Mesenteric fat pad (tissue), 1 donor: ENCODE data around the gene UNC5B. TPM values are rescaled to one million over a fixed set of nuclear protein-coding genes. Genes with fewer than 3 reads are reported as not detected.
"Not testable (repeated sequence)": the region's sequence is repeated elsewhere in the genome, so short reads cannot be mapped to it uniquely, and the experiment has no call there.

ENCODE experiments used
- DNase-seq: peaks from one replicate; pipeline ENCODE4 v3.0.0-alpha.2; 2020; ENCODE audit warnings: low spot score
- total RNA-seq: library from RNA; stranded (reverse); fragmentation: NEBNext Ultra II Directional; extraction: Animal tissue kit (Norgen Biotek cat#: 25700); gene quantifications from one replicate; pipeline ENCODE4 v1.2.1, GENCODE V29; 2021
- donor health status: DM: yes; HTN: yes; CAD: no.

UNC5B gene
- total RNA-seq, 1 donor from 2014 or later: 5.3 TPM

DNA sequence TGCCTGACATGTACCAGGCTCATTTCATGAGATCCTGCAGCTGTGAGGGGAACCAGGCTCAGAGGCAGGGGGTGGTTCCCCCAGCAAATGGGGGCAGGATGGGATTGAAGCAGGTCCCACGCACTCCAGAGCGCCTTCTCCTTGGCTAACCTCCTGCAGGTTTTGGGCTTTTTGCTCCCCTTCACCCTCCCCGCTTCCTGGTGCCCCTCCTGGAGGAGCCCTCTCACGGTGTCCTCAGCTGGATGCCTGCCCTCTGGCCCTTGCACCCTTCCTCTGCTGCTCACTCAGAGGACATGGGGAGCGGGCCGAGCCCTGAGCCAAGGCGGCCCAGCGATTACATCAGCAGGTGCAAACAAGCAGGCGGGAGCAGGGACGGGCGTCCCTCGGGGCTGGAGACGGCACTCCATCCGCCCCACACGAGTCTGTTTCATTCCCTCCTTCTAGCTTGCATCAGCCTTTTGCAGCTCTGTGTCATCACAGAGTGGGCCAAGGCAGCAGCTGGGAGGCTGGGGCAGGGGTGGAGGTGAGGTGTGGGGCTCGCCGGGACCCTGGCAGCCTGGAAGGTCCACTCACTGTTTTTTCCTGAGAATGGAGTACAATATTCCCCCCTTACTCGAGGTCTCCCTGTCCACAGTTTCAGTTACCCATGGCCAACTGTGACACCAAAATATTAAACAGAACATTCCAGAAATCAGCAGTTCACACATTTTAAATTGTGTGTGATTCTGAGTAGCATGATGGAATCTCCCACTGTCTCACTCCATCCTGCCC lies 54.0 kb downstream of the UNC5B start:
- DNase-seq: no peak

DNA sequence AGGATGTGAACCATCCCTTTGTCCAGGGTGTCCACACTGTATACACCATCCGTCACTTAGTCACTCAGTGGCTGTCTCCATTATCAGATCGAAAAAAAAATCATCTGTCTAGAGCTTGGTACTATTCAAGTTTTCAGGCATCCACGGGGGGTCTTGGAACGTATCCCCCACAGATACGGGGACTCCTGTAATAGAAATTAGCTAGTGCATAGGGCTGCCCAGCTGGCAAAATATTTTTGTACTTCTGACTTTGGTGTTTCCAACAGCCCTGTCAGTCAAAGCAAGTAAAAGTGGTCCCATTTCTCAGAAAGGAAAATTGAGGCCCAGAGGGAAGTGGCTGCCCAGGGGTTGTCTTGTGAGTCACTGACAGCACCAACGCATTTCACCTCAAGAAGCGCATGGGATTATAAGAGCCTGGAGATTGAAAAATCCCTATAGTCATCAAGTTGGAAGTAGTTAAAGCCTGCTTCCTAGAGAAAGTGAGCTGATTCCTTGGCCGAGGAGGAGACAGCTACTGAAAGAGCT lies 54.6 kb downstream of the UNC5B start:
- no peak for DNase-seq

DNA sequence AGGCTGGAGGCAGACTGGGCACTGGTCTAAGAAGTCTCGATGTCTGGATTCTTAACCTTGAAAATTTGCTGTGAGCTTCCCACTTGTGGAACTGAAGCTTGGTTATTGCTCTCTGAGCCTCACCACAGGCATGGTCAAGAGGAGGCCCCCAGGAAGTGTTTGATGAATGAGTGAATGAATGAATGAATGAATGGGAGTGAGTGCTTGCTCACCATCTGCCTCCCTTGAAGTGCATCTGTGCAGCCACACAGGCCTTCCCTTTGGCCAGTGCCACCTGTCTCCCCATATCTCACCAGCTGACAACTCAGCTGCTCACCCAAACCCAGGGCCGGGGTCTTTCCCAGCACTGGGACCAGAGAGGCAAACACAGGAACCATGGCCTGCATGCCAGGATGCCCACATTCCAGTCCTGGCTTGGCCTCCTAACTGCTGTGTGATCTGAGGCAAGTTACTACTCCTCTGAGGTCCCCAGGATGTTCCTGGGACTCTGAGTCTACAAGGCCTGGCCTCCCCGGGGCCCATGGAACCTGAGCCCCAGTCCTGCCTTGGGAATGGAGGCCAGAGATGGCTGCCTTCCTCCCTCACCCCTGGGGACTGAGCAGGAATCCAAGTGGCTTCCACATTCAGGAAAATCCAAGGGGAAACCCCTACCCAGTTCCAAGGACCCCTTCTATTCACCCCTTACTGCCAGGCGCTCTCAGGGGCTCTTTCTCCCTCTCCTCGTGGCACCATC lies 55.3 kb downstream of the UNC5B start:
- DNase-seq: no peak

DNA sequence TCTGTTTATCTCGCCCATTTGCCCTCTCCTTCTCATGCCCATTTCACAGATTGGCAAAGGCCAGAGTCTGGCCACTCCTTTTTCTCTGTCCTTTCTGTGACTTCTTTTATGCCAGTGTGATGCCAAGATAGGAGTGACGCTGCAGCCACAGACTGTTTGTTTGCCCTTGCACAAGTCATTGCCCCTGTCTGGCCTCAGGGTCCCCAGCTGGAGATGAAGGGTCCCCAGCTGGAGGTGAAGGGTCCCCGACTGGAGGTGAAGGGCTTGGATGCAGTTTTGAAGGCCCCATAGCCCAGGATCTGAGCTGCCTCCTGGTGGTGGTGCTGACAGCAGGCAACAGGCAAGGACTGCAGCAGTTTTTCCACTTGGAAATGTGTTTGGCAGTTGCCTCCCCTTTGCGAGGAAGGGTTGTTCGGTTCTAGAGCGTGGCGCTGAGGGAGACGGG lies 55.9 kb downstream of the UNC5B start:
- DNase-seq: no peak

DNA sequence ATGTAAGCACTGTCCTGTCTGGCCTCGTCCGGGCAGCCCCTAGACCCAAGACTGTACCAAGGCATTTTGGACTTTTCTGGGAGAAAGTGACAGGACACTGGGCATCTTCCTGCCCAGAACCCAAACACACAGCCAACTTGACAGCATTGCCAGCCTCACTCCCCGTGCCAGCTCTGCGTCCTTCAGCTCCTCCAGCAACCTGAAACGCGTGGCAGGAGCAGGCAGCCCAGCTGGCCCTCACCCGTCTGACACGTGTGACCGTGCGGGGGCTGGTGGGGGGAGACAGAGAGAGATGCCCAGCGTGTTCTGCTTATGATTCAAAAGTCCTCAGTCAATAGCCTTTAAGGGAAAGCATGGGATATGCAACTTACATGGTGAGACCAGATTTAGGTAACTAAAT lies 56.4 kb downstream of the UNC5B start:
- DNase-seq: no peak

DNA sequence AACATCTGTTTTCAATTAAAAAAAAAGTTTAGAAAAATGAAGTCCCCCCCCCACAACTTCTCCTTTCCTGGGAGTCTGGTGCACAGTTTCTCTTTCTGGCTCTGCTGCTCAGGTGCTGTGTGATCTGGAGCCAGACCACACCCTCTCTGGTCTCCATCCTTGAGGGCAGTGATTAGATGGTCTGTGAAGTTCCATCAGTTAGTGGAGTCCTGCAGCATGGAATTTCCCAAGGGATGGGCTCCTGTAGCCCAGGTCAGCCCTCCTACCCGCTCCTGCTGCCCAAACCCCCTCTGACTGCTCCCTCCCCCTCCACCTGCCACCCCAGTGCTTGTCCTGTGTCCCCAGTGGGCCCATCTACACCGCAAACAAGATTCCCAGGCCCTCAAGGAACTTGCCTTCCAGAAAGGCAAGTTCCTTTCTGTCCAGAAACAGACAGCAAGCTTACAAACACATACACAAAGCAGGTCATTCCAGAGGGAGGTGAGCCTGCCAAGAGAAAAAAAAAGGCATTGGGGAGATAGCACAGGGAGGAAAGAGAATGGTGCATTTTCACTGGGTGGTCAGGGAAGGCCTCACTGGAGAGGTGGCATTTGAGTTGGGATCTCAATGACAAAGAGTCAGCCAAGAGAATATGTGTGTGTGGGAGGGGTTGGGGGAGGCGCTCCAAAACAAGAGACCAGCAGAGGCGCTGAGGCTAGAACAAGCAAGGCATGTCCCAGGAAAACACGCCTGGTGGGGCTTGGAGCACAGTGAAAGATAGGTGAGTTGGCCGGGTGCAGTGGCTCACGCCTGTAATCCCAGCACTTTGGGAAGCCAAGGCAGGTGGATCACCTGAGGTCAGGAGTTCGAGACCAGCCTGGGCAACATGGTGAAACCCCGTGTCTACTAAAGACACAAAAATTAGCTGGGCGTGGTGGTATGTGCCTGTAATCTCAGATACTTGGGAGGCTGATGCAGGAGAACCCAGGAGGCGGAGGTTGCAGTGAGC lies 57.2 kb downstream of the UNC5B start:
- DNase-seq: no peak

DNA sequence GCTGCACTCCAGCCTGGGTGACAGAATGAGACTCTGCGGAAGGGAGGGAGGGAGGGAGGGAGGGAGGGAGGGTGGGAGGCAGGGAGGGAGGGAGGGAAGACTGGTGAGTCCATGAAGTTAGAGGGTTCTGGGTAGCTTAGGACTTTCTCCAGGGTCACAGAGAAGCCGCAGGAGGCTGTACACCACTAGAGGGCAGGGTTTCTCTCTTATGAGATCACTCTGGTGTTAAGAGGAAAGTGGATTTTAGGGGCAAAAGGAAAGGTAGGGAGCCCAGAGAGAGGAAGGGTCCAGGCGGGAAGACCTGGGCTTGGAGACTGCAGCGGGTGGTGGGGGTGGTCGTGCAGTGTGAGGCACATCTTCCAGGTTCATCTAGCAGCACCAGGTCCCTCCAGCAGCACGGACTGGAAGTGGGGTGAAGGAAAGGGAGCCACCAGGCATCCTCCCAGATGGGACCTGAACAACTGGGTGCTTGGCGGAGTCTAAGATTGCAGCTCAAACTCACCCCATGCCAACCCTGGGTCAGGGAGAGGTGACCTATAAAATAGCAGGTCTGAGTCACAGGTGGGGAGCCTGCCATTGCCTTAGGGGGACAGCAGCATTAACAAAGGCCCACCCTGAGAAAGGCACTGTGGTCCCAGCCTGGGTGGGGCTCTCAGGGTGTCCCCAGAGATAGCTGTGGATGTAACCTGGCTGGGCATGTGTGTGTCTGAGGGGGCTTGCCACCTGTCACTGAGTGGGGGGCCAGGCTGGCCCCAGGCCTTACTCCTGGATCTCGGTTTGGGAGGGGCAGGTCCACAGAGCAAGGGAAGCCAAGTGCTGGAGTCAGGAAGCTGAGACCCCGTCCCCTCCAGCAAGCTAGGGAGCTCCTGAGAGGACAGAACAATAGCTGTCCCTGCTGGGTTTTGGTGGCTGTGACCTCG lies 58.2 kb downstream of the UNC5B start:
- DNase-seq: no peak

DNA sequence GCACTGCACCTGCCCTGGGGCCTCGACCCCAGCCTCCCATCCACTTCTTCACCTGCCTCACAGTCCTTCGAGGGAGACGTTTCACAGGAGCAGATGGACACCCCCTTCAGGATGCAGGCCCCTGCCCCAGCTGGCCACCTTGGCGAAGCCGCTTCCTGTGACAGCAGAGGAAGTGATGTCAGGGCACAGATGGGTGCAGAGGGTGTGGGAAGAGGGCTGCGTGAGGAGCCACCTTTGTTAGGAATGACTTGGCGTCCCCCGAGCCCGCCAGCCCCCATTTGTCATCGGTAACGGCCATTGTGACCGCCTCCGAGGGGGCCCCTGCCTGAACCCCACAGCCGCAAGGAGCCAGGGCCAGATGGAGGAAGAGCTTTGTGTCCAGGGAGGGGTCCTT lies 59.3 kb downstream of the UNC5B start:
- DNase-seq: no peak

DNA sequence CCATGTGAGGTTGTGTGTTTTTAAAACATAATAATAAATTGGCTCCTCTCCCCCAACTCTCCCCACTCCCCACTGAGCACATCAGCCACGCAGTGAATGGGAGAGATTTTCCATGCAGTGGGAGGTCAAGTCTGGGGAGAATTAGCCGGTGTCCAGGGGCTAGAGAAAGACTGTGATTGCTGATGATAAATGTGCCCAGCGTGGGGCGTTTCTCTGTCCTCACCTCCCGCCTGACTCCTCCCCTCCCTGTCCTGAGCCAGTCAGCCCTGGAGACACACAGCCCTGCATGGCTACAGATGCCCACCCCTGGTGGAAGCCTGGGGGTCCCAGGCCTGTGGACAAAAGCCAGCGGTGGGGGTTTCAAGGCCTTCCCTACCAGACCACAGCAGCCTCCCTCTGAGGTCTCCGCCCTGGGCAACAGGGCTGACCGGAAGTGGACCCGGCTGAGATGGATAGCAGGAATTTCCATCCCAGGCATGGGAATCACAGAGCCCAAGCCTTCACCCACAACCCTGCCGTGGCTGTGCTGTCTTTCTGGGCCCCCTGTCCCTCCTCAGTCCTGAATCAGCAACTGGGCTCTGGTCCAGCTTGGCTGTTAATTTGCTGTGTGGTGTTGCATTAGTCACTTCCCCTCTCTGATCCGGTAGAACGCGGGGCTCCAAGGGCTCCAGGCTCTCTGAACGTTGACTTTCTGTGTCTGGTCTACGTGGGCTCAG lies 59.8 kb downstream of the UNC5B start:
- no peak for DNase-seq

DNA sequence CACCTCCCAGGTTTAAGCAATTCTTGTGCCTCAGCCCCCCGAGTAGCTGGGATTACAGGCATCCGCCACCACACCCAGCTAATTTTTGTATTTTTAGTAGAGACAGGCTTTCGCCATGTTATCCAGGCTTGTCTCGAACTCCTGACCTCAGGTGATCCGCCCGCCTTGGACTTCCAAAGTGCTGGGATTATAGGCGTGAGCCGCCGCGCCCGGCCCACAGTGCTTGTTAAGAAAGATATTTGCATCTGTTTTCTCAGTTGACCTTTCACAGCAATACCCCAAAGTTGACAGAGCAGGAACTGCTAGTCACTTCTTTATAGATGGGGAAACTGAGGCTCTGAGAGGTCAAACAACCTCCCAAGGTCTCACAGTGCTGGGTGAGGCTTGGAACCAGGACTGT lies 60.6 kb downstream of the UNC5B start:
- DNase-seq: not testable (repeated sequence)

DNA sequence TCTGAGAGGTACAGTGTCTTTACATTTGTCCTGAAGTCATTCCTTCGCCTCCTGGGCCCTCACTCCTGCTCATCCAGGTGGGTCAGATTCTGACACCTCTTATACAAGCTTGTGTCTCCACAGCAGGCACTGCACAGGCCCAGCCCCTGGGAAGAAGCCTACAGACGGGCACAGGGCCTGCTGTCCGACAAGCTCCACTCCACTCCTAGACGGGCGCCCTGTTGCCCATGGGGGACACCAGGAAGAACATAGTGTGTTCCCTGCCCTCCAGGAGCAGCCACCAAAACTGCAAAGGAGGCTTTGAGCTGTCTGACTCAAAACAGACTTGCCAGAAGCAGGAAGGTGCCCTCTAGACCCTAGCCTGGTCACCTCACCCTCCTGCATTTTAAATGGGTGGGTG lies 61.1 kb downstream of the UNC5B start:
- no peak for DNase-seq

DNA sequence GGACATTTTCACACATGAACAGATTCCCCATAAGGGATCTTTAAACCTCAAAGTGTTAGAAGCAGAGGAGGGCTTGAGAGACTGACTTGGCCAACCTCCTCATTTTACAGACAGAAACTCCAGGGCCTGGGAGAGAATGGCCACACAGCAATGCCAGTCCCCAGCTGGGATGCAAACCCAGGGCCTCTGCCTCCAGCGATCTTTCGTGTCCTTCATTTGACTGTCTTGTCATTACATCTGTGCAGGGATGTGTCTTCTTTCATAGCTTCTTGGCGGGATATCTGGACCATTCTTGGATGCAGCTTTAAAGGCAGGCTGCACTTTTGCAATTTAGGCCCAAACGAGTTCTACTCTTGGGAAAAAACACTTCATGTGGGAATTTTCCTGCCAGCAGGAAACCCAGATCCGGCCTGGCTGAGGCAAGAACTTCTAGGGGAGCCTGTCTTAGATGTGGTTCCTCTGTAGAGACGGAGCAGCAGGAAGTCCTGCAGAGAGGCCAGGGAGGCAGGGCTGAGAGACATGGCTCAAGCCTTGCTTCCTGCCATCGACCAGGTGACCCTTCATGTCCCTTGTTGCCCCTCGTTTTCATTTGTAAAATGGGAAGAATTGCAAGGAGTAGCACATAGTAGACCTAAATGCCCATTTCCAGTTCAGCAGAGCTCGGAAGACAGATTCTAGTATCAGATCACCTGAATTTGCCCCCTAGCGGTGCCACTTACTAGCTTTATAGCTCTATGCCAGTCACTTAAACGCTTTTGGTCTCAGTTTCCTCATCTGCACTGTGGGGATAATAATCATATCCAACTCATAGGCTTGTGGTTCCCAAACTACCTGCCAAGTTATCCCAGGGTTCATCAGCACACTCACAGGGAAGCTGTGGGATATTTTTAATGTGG lies 62.8 kb downstream of the UNC5B start:
- no peak for DNase-seq

DNA sequence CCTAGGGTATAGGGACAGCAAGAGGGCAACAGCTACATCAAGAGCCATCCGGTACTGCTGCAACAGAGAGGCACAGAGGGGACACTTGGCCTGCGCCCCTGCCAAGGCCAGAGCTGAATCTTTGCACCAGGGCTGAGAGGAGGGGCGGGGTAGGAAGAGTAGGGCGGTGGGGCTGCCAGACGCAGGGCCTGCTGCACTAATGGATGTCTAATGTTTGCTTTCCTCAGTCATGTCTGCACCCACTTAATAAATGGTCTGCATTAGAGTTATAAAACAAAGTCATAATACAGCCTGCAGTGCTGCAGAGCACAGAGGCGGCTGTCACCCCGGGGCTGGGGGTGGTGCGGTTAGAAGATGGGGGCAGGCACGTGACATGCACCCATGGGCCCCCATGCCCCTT lies 64.5 kb downstream of the UNC5B start:
- no peak for DNase-seq

DNA sequence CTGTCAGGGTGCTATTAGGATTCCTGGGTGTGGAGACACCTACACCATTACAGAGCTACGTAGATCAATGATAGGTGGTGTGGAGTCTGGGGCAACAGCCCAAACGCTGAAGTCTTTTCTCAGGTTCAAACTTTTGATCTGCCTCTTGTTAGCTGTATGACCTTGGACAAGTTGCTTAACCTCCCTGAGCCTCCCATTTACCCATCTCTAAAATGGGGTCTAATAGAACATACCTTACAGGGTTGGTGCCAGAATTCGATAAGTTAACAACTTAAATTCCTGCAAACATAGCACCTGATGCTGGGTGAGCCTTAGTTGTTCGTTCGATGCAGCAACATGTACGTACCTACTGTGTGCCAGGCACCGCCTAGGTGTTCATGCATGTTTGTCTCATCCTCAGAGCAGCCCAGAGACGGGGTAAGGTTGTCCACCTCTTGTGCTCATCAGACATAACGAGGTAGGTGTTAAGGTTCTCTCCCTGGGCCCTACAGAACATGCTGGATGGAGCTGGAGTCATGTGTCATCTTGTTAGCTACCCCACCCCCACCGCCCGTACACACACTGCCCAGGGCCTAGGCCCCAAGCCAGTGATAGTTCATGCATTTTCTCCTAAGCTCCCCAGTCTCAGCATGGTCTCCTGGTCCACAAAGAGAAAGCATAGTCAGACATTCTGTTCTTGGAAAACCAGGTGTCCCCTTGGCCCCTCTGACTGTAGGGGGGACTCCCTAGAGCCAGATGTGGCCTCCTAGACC lies 65.7 kb downstream of the UNC5B start:
- DNase-seq: no peak

DNA sequence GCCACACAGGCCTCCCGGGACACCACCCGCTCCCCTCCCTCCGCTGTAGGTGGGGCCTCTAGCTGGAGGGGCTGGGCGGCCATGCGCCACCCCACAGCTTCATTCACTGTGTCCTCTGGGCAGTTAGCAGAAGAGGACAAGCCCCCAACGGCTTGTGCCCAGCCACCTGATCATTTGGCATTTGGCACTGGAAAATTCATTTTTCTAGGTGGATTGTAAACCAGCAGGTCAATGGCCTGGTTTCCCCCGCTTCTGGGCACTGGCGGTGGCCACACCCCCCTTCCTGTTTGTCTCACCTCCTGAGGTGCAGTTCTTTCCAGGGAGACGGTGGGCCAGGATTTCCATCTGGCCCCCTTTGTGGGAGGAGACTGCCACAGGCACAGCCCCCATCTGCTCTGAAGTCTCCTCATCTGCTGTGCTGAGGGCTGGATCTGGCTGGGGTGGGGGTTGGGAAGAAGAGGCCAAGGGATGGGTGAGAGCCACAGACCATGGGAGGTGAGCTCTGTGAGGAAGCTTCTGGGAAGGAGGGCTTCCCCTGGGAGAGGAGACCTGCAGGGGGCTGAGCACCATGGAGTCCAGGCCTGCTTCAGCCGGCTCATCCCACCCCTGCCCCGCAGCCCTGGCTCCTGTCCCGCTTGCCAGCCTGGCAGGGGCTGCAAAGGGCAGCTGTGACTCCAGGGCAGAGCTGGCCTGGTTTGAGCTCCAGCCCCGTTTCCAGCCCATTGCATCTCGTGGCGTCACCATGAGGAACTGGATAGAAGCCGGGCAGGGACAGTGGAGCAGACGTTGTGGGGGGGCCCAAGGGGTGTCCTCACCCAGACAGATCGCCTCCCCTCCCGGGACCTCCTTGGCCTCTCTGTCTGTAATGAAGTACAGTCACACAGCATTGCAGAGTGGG lies 66.6 kb downstream of the UNC5B start:
- no peak for DNase-seq

DNA sequence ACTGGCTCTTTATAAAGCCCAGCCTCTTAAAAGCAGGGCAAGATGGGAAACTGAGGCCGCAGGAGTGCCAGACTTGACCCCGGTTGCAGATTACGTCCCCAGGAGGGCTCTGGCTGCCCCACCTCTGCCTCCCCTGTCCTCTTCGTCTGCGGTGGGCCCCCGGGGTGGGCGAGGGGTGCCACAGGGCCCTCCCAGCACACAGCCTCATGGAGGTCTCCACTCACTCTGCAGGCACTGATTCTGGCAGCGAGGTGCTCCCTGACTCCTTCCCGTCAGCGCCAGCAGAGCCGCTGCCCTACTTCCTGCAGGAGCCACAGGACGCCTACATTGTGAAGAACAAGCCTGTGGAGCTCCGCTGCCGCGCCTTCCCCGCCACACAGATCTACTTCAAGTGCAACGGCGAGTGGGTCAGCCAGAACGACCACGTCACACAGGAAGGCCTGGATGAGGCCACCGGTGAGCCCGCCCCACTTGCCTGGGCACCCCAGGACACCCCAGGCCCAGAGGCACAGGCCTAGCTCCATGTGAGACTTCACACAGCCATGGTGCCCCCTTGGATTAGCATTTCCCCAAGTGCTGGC lies 67.3 kb downstream of the UNC5B start:
- no peak for DNase-seq
